HCT116 (cell line): ENCODE results near the gene TMEM201. TPM values are rescaled to one million over a fixed set of nuclear protein-coding genes. Genes with fewer than 3 reads are reported as not detected.

Source experiments
- ATAC-seq: fragments of 200-7000 bp; cut with Tn5 transposase; 2 replicates; pipeline ENCODE4 v1.9.1; 2020; ENCODE audit warnings: mild to moderate bottlenecking, moderate library complexity
- BruUV-seq: library from RNA; stranded (reverse); fragments of 400-500 nt; replicated peaks from 2 replicates; lab custom pipeline; 2021; lab: Mats Ljungman, UMichigan
- CTCF ChIA-PET: fragments of 300-600 bp; sonication (Branson Sonifier 250); formaldehyde crosslinking; loops from one replicate; lab custom pipeline; 2021; ENCODE audit warnings: antibody characterized with exemption; lab: Charles Lee
- POLR2A ChIA-PET: fragments of 300-600, 350-600 bp; sonication (Branson Sonifier 250); formaldehyde crosslinking; loops from one replicate; lab custom pipeline; 2021; ENCODE audit warnings: antibody characterized with exemption; lab: Charles Lee
- RAD21 ChIA-PET, 2 experiments: fragments of 300-600 bp; sonication (Branson Sonifier 250); formaldehyde crosslinking; loops; one replicate each; lab custom pipeline; 2023; ENCODE audit warnings: low total read pairs in 2 of 2; ENCODE audit not compliant: uncharacterized antibody in 2 of 2, unreplicated experiment in 2 of 2, low non-redundant PET in 1 of 2; lab: Charles Lee
- DNase-seq: peaks from one replicate; pipeline ENCODE4 v3.0.0-alpha.2; 2010; ENCODE audit warnings: low read depth, low spot score
- H2AFZ ChIP-seq: fragments of 200-600 bp; shearing (Covaris generic), sonication (generic); 2 replicates; pipeline ENCODE4 v1.6.1; 2017; ENCODE audit warnings: low read depth, mixed run types, mixed read lengths, antibody characterized with exemption, low read length; ENCODE audit not compliant: poor library complexity, severe bottlenecking
- H3K27ac ChIP-seq: 2 replicates; pipeline ENCODE4 v1.5.1; 2012; ENCODE audit warnings: low read depth, low read length
- H3K27me3 ChIP-seq: fragments of 200-600 bp; sonication (generic); 2 replicates; pipeline ENCODE4 v1.6.1; 2016; ENCODE audit warnings: mixed run types, low read length, mixed read lengths; ENCODE audit not compliant: insufficient read depth
- H3K36me3 ChIP-seq, 2 experiments: fragments of 200-500 bp in 1 of 2; fragments of 200-600 bp in 1 of 2; sonication (Bioruptor generic) in 1 of 2; sonication (generic) in 1 of 2; 2 replicates each; pipeline versions ENCODE4 v1.5.1 to v1.6.1; 2014 to 2016; ENCODE audit warnings: low read length in 2 of 2, inconsistent platforms in 1 of 2, mixed read lengths in 1 of 2, mixed run types in 1 of 2; ENCODE audit not compliant: insufficient read depth in 2 of 2, control insufficient read depth in 1 of 2
- H3K4me1 ChIP-seq, 2 experiments: fragments of 200-600 bp in 1 of 2; sonication (generic) in 1 of 2; 2 replicates each; pipeline versions ENCODE4 v1.5.1 to v1.6.1; 2012 to 2017; ENCODE audit warnings: low read length in 2 of 2, inconsistent platforms in 1 of 2, mild to moderate bottlenecking in 1 of 2, mixed read lengths in 1 of 2, mixed run types in 1 of 2, moderate library complexity in 1 of 2; ENCODE audit not compliant: insufficient read depth in 2 of 2, control insufficient read depth in 1 of 2
- H3K4me2 ChIP-seq: fragments of 200-600 bp; sonication (generic); 2 replicates; pipeline ENCODE4 v1.6.1; 2017; ENCODE audit warnings: mixed run types, low read length, mixed read lengths
- H3K4me3 ChIP-seq, 2 experiments: fragments of 200-600 bp in 1 of 2; sonication (generic) in 1 of 2; replicated peaks in 1 of 2; 2 replicates each; pipeline ENCODE4 v1.5.1; 2011 to 2016; ENCODE audit warnings: low read length in 2 of 2, control low read depth in 1 of 2, low read depth in 1 of 2, mild to moderate bottlenecking in 1 of 2, mixed read lengths in 1 of 2, mixed run types in 1 of 2
- H3K79me2 ChIP-seq: fragments of 200-600 bp; sonication (generic); 2 replicates; pipeline ENCODE4 v1.6.1; 2017; ENCODE audit warnings: mild to moderate bottlenecking, mixed run types, low read length, moderate library complexity, mixed read lengths; ENCODE audit not compliant: insufficient read depth
- H3K9ac ChIP-seq: fragments of 200-600 bp; sonication (generic); 2 replicates; pipeline ENCODE4 v1.6.1; 2016; ENCODE audit warnings: low read length, mixed read lengths
- H3K9me2 ChIP-seq: fragments of 200-600 bp; sonication (generic), shearing (Covaris generic); 2 replicates; pipeline ENCODE4 v1.6.1; 2017; ENCODE audit warnings: mixed run types, mild to moderate bottlenecking, moderate library complexity; ENCODE audit not compliant: insufficient read depth
- H3K9me3 ChIP-seq, 2 experiments: fragments of 200-500 bp in 1 of 2; fragments of 200-600 bp in 1 of 2; sonication (Bioruptor generic) in 1 of 2; sonication (generic) in 1 of 2; 2 replicates each; pipeline ENCODE4 v1.6.1; 2014 to 2017; ENCODE audit warnings: low read length in 2 of 2, mixed read lengths in 2 of 2, inconsistent platforms in 1 of 2, low read depth in 1 of 2, mild to moderate bottlenecking in 1 of 2, mixed run types in 1 of 2, moderate library complexity in 1 of 2; ENCODE audit not compliant: control insufficient read depth in 1 of 2, insufficient read depth in 1 of 2
- H4K20me1 ChIP-seq: fragments of 200-600 bp; sonication (generic), shearing (Covaris generic); 2 replicates; pipeline ENCODE4 v1.6.1; 2017; ENCODE audit warnings: mixed run types, mild to moderate bottlenecking, moderate library complexity; ENCODE audit not compliant: insufficient read depth
- CEBPB ChIP-seq: IDR thresholded peaks from 2 replicates; pipeline ENCODE4 v1.6.1; 2012; ENCODE audit warnings: low read depth
- ELF1 ChIP-seq: IDR thresholded peaks from 2 replicates; pipeline ENCODE4 v1.6.1; 2012; ENCODE audit warnings: low read depth, borderline replicate concordance
- EZH2phosphoT487 ChIP-seq: fragments of 200-600 bp; IDR thresholded peaks from 2 replicates; pipeline ENCODE4 v1.6.1; 2018; ENCODE audit warnings: antibody characterized with exemption, borderline replicate concordance
- MAX ChIP-seq: IDR thresholded peaks from 2 replicates; pipeline ENCODE4 v1.6.1; 2012
- POLR2A ChIP-seq: IDR thresholded peaks from 2 replicates; pipeline ENCODE4 v1.7.0; 2011; ENCODE audit warnings: borderline replicate concordance; ENCODE audit not compliant: insufficient read depth, insufficient read length; ENCODE audit errors: extremely low read depth
- SIN3A ChIP-seq: IDR thresholded peaks from 2 replicates; pipeline ENCODE4 v1.6.1; 2012; ENCODE audit warnings: low read depth
- SP1 ChIP-seq: IDR thresholded peaks from 2 replicates; pipeline ENCODE4 v1.6.1; 2012; ENCODE audit warnings: low read depth
- SRF ChIP-seq: IDR thresholded peaks from 2 replicates; pipeline ENCODE4 v1.6.1; 2012; ENCODE audit warnings: low read depth
- TCF7L2 ChIP-seq: IDR thresholded peaks from 2 replicates; pipeline ENCODE4 v1.7.0; 2011; ENCODE audit warnings: borderline replicate concordance, inconsistent platforms; ENCODE audit not compliant: insufficient read depth, insufficient read length; ENCODE audit errors: extremely low read depth
- YY1 ChIP-seq: IDR thresholded peaks from 2 replicates; pipeline ENCODE4 v1.6.1; 2011; ENCODE audit warnings: low read length, low read depth, moderate library complexity, mild to moderate bottlenecking; ENCODE audit not compliant: insufficient replicate concordance; ENCODE audit errors: extremely low read depth
- intact Hi-C: fragments of 100-400 bp; cut with micrococcal nuclease; formaldehyde crosslinking; loops from 2 replicates; pipeline ENCODE4 v1.10.0; 2022
- total RNA-seq: library from RNA; stranded (reverse); gene quantifications from one replicate; pipeline ENCODE4 v1.2.1, GENCODE V29; 2021; ENCODE audit not compliant: unreplicated experiment
- TF ChIP-seq, protein P1 (sequence below): IDR thresholded peaks from 2 replicates; pipeline ENCODE4 v1.6.1; 2012; ENCODE audit warnings: low read depth
- TF ChIP-seq, protein P2 (sequence below): IDR thresholded peaks from 2 replicates; pipeline ENCODE4 v1.6.1; 2011; ENCODE audit warnings: mild to moderate bottlenecking, low read length, moderate library complexity; ENCODE audit not compliant: insufficient replicate concordance; ENCODE audit errors: extremely low read depth

The TMEM201 gene
- total RNA-seq, 1 experiment from 2014 or later = 27.6 TPM

DNA sequence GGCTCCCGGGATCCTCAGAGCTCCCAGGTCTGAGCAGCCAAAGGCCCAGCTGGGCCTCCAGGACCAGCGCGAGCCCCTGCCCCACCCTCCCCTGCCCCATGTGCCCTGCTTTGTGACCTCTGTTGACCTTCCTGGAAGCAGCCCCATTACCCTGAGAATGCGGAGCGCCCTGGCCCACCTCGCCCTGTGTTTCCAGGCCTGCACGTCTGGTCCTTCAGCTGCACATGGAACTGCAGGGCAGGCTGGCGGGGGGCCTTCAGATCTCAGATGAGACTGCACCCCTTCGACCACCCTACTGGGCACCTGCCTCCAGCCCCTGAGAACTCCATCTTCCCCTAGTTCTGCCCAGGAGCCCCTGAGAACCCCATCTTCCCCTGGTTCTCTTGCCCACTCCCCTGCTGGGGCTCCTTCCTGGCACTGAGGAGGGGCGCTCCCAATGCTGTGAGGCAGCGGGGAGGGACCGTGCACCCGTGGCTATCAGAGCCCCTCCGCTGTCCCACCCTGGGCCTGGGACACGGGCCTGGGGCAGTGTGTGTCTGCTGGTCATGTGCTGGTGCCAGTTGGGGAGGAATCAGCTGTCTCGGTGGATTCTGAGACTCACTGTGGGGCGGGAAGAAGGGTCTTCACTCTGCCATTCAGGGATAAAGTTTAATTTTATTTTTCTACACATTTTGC is 25.1 kb downstream of the TMEM201 start:
- H3K9ac ChIP-seq = no peak overlapping the region

GRCh38 chr1:9615316-9616063 is 26.8 kb downstream of the TMEM201 start:
- BruUV-seq = no TSS peak
- no peak overlapping the region for H3K4me2 ChIP-seq
- no peak overlapping the region for H3K27ac ChIP-seq
- H3K9me3 ChIP-seq = no peaks in the 10 kb centered on the region
- ChIA-PET POLR2A (no interaction called here), CTCF (interaction anchor here (0.6 to 2.2 kb wide), 11 partner anchors 8 to 485 kb away, joined by 3 to 8 read pairs (median 3); no protein-coding TSS in a partner anchor), RAD21 (no interaction called here)
- peaks cover 0 to 10% of the 10 kb centered on the region in 2 experiments; a peak in 1 of 4 replicates for H3K36me3 ChIP-seq
- no peaks in the 10 kb centered on the region for H3K79me2 ChIP-seq
- no peak overlapping the region for H3K4me3 ChIP-seq
- intact Hi-C loops = no loop called here
- peaks cover 7% of the 10 kb centered on the region in 2 experiments; a peak in 3 of 4 replicates for H3K4me1 ChIP-seq
- ATAC-seq (peak; percentile 89), DNase-seq (peak; percentile 18)
- H3K27me3 ChIP-seq = no peaks in the 10 kb centered on the region
- H3K9me2 ChIP-seq = no peaks in the 10 kb centered on the region
- H2AFZ ChIP-seq = no peak overlapping the region
- no peak overlapping the region for H3K9ac ChIP-seq
- no peaks in the 10 kb centered on the region for H4K20me1 ChIP-seq
- no peak for TF ChIP-seq MAX
- no peak for TF ChIP-seq SRF
- no peak for TF ChIP-seq SP1
- TF ChIP-seq, protein P1, sequence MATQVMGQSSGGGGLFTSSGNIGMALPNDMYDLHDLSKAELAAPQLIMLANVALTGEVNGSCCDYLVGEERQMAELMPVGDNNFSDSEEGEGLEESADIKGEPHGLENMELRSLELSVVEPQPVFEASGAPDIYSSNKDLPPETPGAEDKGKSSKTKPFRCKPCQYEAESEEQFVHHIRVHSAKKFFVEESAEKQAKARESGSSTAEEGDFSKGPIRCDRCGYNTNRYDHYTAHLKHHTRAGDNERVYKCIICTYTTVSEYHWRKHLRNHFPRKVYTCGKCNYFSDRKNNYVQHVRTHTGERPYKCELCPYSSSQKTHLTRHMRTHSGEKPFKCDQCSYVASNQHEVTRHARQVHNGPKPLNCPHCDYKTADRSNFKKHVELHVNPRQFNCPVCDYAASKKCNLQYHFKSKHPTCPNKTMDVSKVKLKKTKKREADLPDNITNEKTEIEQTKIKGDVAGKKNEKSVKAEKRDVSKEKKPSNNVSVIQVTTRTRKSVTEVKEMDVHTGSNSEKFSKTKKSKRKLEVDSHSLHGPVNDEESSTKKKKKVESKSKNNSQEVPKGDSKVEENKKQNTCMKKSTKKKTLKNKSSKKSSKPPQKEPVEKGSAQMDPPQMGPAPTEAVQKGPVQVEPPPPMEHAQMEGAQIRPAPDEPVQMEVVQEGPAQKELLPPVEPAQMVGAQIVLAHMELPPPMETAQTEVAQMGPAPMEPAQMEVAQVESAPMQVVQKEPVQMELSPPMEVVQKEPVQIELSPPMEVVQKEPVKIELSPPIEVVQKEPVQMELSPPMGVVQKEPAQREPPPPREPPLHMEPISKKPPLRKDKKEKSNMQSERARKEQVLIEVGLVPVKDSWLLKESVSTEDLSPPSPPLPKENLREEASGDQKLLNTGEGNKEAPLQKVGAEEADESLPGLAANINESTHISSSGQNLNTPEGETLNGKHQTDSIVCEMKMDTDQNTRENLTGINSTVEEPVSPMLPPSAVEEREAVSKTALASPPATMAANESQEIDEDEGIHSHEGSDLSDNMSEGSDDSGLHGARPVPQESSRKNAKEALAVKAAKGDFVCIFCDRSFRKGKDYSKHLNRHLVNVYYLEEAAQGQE = no peak
- no peak for TF ChIP-seq ELF1
- TF ChIP-seq EZH2phosphoT487 = no peak
- TF ChIP-seq, protein P2, sequence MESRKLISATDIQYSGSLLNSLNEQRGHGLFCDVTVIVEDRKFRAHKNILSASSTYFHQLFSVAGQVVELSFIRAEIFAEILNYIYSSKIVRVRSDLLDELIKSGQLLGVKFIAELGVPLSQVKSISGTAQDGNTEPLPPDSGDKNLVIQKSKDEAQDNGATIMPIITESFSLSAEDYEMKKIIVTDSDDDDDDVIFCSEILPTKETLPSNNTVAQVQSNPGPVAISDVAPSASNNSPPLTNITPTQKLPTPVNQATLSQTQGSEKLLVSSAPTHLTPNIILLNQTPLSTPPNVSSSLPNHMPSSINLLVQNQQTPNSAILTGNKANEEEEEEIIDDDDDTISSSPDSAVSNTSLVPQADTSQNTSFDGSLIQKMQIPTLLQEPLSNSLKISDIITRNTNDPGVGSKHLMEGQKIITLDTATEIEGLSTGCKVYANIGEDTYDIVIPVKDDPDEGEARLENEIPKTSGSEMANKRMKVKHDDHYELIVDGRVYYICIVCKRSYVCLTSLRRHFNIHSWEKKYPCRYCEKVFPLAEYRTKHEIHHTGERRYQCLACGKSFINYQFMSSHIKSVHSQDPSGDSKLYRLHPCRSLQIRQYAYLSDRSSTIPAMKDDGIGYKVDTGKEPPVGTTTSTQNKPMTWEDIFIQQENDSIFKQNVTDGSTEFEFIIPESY = no peak
- TF ChIP-seq POLR2A = no peak
- no peak for TF ChIP-seq CEBPB
- TF ChIP-seq YY1 = no peak
- TF ChIP-seq SIN3A = no peak

More for the DNA sequence above, 25.1 kb downstream of the TMEM201 start:
- Histone ChIP-seq H3K9me2 (no peaks in the 10 kb centered on the region), H3K27ac (no peak overlapping the region), H3K9me3 (no peaks in the 10 kb centered on the region), H3K27me3 (no peaks in the 10 kb centered on the region), H2AFZ (no peak overlapping the region), H3K4me1 (peaks cover 7% of the 10 kb centered on the region in 2 experiments; a peak in 3 of 4 replicates), H3K4me3 (no peak overlapping the region), H3K36me3 (peaks cover 0 to 10% of the 10 kb centered on the region in 2 experiments; a peak in 1 of 4 replicates), H3K4me2 (no peak overlapping the region), H4K20me1 (no peaks in the 10 kb centered on the region), H3K79me2 (no peaks in the 10 kb centered on the region)
- ChIA-PET POLR2A (no interaction called here), RAD21 (no interaction called here), CTCF (no interaction called here)
- intact Hi-C loops = no loop called here
- no peak for ATAC-seq
- TF ChIP-seq TCF7L2 = no peak
- TF ChIP-seq YY1 = no peak
- TF ChIP-seq SRF = no peak
- no TSS peak for BruUV-seq
- DNase-seq = no peak
